Endodermal cell (in vitro differentiated cells): ENCODE measurements around the gene OR2AG2. TPM values are rescaled to one million over a fixed set of nuclear protein-coding genes. Genes with fewer than 3 reads are reported as not detected.

Experiments
- DNase-seq: peaks from one replicate; pipeline ENCODE4 v3.0.0-alpha.2; 2017
- H3K27ac ChIP-seq: 2 replicates; pipeline ENCODE4 v1.5.1; 2013; ENCODE audit warnings: mild to moderate bottlenecking, low read depth, low read length, moderate library complexity
- H3K27me3 ChIP-seq: 2 replicates; pipeline ENCODE4 v1.6.1; 2013; ENCODE audit warnings: mild to moderate bottlenecking, low read length, moderate library complexity; ENCODE audit not compliant: insufficient read depth, control insufficient read depth, poor library complexity, severe bottlenecking
- H3K36me3 ChIP-seq: 2 replicates; pipeline ENCODE4 v1.7.0; 2013; ENCODE audit warnings: mild to moderate bottlenecking, low read length, moderate library complexity; ENCODE audit not compliant: control insufficient read depth, insufficient read depth
- H3K4me1 ChIP-seq: one replicate; pipeline ENCODE4 v1.7.0; 2013; ENCODE audit warnings: low read length; ENCODE audit not compliant: control insufficient read depth, insufficient read depth
- H3K4me3 ChIP-seq: 2 replicates; pipeline ENCODE4 v1.5.1; 2013; ENCODE audit warnings: mild to moderate bottlenecking, low read length, moderate library complexity
- H3K9ac ChIP-seq: 2 replicates; pipeline ENCODE4 v1.6.1; 2013; ENCODE audit warnings: mild to moderate bottlenecking, low read length, moderate library complexity; ENCODE audit not compliant: poor library complexity, severe bottlenecking; ENCODE audit errors: extremely low read depth
- H3K9me3 ChIP-seq: 2 replicates; pipeline ENCODE4 v1.6.1; 2013; ENCODE audit warnings: mild to moderate bottlenecking, low read length, moderate library complexity; ENCODE audit not compliant: control insufficient read depth
- H3K27ac Mint-ChIP-seq: 2 replicates; pipeline ENCODE4 v1.8.0; 2020; ENCODE audit warnings: mixed read lengths
- H3K27me3 Mint-ChIP-seq: 2 replicates; pipeline ENCODE4 v1.8.0; 2021; ENCODE audit warnings: mild to moderate bottlenecking, mixed read lengths; ENCODE audit not compliant: insufficient read depth
- H3K36me3 Mint-ChIP-seq: 2 replicates; pipeline ENCODE4 v1.8.0; 2020; ENCODE audit warnings: low read depth, mixed read lengths
- H3K4me1 Mint-ChIP-seq: 2 replicates; pipeline ENCODE4 v1.8.0; 2020; ENCODE audit warnings: mixed read lengths
- H3K4me3 Mint-ChIP-seq: 2 replicates; pipeline ENCODE4 v1.8.0; 2020; ENCODE audit warnings: mild to moderate bottlenecking, moderate library complexity, mixed read lengths
- H3K9me3 Mint-ChIP-seq: 2 replicates; pipeline ENCODE4 v1.8.0; 2020; ENCODE audit warnings: mild to moderate bottlenecking, mixed read lengths
- WGBS, 2 experiments: methylation state at CpG; one replicate each; pipeline versions ENCODE4 v1.1.5 to v1.1.7; 2013; ENCODE audit warnings: missing lambda C conversion rate in 2 of 2, mixed read lengths in 1 of 2; ENCODE audit not compliant: insufficient coverage in 1 of 2, insufficient read length in 1 of 2; 5-methylcytosine and 5-hydroxymethylcytosine counted together
- long read RNA-seq, 4 experiments: library from polyadenylated mRNA in 2 of 4; library from RNA in 1 of 4; library from capped mRNA in 1 of 4; stranded (forward) in 3 of 4; unstranded in 1 of 4; transcript quantifications; one replicate each; pipeline ENCODE4 v2.0.0, GENCODE V29; 2020 to 2021; ENCODE audit warnings: inconsistent platforms in 1 of 4
- polyA plus RNA-seq, 2 experiments: library from polyadenylated mRNA; stranded (reverse); fragments of 50-300 nt; gene quantifications; one replicate each; pipeline ENCODE4 v1.2.3, GENCODE V29; 2013
- total RNA-seq, 2 donors: library from RNA; stranded (reverse); fragmentation: NEBNext Ultra II Directional in 1 of 2; extraction: Animal tissue kit (Norgen Biotek cat#: 25700) in 1 of 2; gene quantifications; 2 replicates in 1 of 2; 3 replicates in 1 of 2; pipeline ENCODE4 v1.2.1, GENCODE V29; 2021
- TF ChIP-seq, protein P1 (sequence below): fragments of 200-600 bp; sonication (generic); conservative IDR thresholded peaks from 2 replicates; pipeline ENCODE4 v1.5.0; 2021; ENCODE audit warnings: antibody characterized with exemption, mild to moderate bottlenecking

OR2AG2 gene, protein sequence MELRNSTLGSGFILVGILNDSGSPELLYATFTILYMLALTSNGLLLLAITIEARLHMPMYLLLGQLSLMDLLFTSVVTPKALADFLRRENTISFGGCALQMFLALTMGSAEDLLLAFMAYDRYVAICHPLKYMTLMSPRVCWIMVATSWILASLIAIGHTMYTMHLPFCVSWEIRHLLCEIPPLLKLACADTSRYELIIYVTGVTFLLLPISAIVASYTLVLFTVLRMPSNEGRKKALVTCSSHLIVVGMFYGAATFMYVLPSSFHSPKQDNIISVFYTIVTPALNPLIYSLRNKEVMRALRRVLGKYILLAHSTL
- total RNA-seq = under 1 TPM; 0.20 to 0.68 TPM
- 0.14 TPM for polyA plus RNA-seq (2013, experiment 1 of 2)
- polyA plus RNA-seq (2013, experiment 2 of 2) = not detected
- long read RNA-seq, experiment 1 = 0 reads
- long read RNA-seq, experiment 2 = 0 reads
- long read RNA-seq, experiment 3 = 0 reads
- long read RNA-seq, experiment 4 = 0 reads

DNA sequence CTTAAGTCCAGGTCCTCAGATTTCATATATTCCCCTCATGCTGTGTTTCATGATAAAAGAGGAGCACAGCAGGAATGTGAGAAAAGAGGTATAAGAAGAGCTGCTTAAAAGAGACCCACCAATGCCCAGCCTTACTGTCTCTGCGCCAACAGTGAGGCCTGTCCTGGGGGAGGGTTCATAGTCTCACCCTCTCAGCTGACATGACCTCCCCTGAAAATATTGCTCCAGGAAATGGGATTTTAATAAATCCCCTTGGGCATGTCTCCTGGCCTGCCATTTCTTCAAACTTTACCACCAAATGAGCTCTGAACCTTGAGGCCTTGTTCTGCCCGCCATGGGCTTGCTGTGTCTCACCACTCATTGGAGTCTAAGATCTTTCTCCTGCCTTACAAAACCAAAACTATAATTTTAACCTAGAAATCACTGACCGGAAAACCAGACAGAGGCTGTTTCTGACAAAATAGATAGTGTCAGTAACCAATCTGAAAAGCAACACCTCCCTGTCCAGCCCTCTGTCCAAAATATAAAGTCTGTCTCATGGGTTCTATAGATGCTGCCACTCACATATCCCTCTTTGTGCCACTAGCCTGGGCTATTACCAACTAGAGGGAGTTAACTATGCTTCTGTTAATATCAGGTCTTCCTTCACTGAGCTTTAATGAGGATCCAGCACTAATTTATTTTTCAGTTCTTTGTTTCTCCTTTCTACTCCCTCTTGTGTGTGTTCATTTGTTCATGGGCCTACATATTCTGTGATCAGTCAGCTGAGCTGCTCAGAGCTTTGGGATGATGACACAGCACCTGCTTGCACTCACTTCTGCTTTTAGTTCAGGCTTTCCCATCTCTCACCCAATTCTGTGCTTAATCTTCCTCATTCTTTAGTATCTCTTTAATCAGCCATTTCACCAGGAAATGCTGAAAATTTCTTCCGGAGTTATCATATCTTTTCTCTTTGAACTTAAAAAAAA, at the start of gene OR2AG2:
Gene OR2AG2, minus strand, starts transcription at position 51 of the 968 bp plus-strand sequence. CDS start 3,019 bp downstream, outside the sequence.
- H3K9me3 Mint-ChIP-seq = no peaks in the 10 kb centered on the region
- no peak for DNase-seq
- no peaks in the 10 kb centered on the region for H3K27me3 Mint-ChIP-seq
- Histone ChIP-seq H3K36me3 (no peaks in the 10 kb centered on the region), H3K4me3 (no peak within 1 kb of the TSS), H3K9me3 (no peaks in the 10 kb centered on the region), H3K27me3 (no peaks in the 10 kb centered on the region), H3K9ac (no peak within 1 kb of the TSS), H3K27ac (no peak within 1 kb of the TSS), H3K4me1 (no peaks in the 10 kb centered on the region)
- WGBS, 2 experiments = 89 to 100% methylated on average over 3 to 4 of the region's 4 CpGs
- H3K4me1 Mint-ChIP-seq = no peaks in the 10 kb centered on the region
- TF ChIP-seq, protein P1, sequence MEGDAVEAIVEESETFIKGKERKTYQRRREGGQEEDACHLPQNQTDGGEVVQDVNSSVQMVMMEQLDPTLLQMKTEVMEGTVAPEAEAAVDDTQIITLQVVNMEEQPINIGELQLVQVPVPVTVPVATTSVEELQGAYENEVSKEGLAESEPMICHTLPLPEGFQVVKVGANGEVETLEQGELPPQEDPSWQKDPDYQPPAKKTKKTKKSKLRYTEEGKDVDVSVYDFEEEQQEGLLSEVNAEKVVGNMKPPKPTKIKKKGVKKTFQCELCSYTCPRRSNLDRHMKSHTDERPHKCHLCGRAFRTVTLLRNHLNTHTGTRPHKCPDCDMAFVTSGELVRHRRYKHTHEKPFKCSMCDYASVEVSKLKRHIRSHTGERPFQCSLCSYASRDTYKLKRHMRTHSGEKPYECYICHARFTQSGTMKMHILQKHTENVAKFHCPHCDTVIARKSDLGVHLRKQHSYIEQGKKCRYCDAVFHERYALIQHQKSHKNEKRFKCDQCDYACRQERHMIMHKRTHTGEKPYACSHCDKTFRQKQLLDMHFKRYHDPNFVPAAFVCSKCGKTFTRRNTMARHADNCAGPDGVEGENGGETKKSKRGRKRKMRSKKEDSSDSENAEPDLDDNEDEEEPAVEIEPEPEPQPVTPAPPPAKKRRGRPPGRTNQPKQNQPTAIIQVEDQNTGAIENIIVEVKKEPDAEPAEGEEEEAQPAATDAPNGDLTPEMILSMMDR = no peak
- no peak within 1 kb of the TSS for H3K27ac Mint-ChIP-seq
- H3K36me3 Mint-ChIP-seq = no peaks in the 10 kb centered on the region
- no peak within 1 kb of the TSS for H3K4me3 Mint-ChIP-seq

DNA sequence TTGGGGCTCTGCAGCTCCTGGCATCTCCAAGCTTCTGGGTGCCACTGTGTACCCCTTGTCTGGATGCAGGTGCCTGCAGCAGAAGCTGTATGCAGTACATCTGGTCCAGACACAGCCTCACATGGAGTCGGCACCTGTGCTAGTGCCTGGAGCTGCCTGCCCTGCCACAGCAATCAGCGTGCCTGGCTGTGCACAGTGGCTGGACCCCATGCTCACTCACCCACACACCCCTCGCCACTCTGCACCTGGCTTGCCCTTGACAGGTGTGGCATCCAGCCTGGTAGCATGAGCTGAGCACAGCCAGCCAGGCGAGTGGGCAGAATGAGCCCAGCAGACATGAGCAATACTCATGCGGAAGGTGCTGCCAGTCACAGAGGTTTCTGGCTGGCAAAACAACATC, 47.2 kb upstream of the OR2AG2 start:
- H3K4me3 Mint-ChIP-seq = no peak overlapping the region
- no peaks in the 10 kb centered on the region for H3K36me3 Mint-ChIP-seq
- Histone ChIP-seq H3K9ac (no peak overlapping the region), H3K27me3 (no peaks in the 10 kb centered on the region), H3K27ac (no peak overlapping the region), H3K9me3 (peaks cover 11% of the 10 kb centered on the region), H3K4me3 (no peak overlapping the region), H3K36me3 (no peaks in the 10 kb centered on the region), H3K4me1 (no peaks in the 10 kb centered on the region)
- no peak overlapping the region for H3K27ac Mint-ChIP-seq
- H3K4me1 Mint-ChIP-seq = no peaks in the 10 kb centered on the region
- TF ChIP-seq, protein P1 = no peak
- WGBS, 2 experiments = 87 to 100% methylated on average over 3 to 5 of the region's 5 CpGs
- no peak for DNase-seq
- no peaks in the 10 kb centered on the region for H3K9me3 Mint-ChIP-seq
- H3K27me3 Mint-ChIP-seq = no peaks in the 10 kb centered on the region

DNA sequence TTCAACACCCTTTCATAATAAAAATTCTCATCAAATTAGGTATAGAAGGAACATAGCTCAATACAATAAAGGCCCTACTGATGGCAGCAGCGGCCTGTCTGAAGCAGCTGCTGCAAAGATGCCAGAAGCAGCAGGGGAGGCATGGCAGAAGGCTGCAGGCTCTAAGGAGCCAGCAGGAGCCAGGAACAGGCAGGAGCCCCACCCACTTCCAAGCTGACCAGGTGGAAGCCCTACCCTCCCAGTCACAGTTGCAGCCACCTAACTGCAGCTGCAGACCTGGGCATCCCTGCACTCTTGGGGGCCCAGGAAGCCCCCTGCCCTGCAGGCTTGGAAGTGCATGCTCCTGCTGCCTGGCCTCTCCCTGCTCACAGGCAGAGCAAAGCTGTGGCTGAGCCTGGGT, 45.9 kb upstream of the OR2AG2 start:
- Histone ChIP-seq H3K4me3 (no peak overlapping the region), H3K9me3 (peaks cover 11% of the 10 kb centered on the region), H3K4me1 (no peaks in the 10 kb centered on the region), H3K9ac (no peak overlapping the region), H3K27me3 (no peaks in the 10 kb centered on the region), H3K36me3 (no peaks in the 10 kb centered on the region), H3K27ac (no peak overlapping the region)
- H3K4me3 Mint-ChIP-seq = no peak overlapping the region
- DNase-seq = peak; percentile 89
- TF ChIP-seq, protein P1 = peak; percentile 60
- H3K4me1 Mint-ChIP-seq = no peaks in the 10 kb centered on the region
- no peaks in the 10 kb centered on the region for H3K9me3 Mint-ChIP-seq
- WGBS, 2 experiments = 14 to 38% methylated on average over 1 of the region's 1 CpG
- H3K27me3 Mint-ChIP-seq = peaks cover 2% of the 10 kb centered on the region
- no peak overlapping the region for H3K27ac Mint-ChIP-seq
- no peaks in the 10 kb centered on the region for H3K36me3 Mint-ChIP-seq
